ENCODE measurements around the gene TMEM170B.

Gene TMEM170B

DNA sequence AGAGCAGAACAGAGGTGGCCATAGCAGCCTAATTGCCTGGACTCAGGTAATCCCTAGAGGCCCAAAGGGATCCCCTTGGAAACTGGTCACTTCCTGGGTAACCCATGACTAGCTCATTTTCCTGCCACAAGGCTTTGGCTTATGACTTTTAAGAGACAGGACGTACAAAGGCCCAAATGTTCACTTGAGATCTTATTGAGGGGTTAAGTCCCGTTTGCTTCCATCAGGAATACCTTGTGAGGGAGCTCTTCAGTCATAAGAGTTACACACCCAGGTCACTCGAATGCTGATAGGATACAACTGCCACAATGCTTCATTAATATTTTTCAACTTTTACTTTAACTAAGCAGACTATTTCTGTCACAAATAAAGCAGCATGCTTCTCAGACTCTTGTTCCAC lies 51.7 kb downstream of the TMEM170B start:
- no peak for DNase-seq

DNA sequence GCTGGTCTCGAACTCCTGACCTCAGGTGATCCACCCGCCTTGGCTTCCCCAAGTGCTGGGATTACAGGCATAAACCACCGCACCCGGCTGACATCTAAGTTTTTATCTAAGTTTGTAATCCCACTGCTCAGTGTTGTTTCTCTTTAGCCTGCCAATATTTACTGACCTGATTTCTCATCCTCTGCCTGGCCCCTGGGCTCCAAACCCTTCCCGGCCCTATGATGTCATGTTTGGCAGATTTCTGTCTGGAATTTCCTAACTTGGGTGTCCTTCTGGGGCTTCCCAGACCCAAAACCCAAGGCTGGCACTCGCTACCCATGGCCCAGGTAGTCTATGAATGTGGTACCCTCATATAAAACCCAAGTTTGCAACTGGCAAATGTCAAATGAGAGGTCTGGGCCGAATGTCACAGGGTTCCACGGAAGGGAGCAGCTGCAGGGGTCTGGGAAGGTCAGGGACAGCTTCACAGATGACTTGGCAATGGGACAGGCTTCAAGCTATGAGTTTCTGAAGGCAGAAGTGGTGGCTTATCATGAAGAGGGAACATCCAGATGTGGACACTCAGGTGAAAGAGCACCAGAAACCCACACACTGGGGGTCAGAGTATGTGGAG lies 54.9 kb downstream of the TMEM170B start:
- no peak for DNase-seq

DNA sequence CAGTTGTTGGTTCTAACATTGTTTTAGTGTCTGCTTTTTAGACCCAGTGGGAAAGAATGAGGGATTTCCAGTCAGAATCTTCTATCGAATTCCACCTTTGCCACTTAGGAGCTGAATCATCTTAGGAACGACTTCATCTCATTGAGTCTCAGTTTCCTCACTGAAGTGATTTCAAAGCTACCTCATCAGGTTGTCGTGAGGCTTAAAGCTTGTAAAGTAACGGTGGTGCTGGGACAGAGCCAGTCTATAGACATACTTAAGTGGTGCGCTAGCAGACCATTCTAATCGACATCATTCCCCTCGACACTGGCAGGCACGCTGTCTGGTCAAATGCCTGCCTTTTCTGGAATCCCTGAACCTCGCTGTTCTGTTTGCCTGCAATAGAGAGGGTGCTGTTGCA lies 55.5 kb downstream of the TMEM170B start:
- no peak for DNase-seq

DNA sequence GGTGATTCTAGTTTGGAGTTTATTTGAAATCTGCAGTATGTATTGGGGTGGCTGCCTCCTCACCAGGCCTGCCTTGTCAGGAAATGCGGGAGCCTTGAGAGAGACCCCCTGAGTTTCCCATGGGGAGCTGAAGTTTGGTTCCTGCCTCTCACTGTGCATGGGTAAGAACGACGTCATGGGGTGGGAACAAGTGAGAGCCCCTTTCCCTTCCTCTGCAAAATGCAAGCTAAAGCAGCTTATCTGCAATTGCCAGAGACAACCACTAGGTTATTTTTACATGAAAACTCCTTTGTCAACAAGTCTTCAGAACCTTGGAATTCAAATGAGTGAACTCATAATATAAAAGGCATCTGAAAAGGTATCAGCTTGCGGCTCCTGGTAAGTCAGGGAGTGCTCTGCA lies 58.4 kb downstream of the TMEM170B start:
- no peak for DNase-seq

DNA sequence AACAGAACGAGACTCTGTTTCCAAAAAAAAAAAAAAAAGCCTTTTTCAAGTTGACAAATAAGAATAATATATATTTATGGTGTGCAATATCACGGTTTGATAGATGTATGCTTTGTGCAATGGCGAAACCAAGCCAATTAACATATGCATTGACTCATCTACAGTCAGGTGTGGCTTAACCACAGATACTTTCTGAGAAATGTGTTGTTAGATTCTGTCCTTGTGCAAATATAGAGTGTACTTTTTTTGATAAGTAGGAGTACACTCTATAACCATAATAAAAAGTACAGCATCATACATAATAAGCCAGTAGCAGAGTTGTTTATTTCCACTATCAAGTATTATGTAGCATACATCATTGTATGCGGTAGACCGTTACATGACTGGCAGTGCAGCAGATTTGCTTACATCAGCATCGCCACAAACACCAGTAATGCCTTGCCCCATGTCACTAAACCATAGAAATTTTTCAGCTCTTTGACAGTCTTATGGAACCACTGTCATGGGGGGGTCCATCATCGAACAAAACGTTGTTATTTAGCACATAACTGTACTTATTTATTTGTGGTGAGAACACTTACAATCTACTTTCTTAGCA lies 59.2 kb downstream of the TMEM170B start:
- DNase-seq = no peak

DNA sequence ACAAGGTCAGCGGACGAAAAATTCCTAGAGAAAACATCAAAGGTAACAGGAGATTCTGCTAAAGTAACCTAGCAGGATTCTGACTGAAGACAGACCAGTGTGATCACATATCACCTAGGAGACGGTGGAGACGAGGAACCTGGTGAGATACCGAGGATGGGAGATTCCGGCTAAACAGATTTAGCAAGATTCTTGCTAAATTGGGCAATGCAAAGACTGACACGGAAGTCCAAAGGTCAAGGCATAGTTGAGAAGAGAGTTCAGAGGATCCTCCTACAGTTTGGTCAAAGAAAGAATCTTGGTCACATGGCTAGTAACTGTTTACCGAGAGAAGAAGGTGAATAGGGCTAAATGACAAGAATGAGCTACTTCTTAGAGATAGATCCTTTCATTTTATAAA lies 61.1 kb downstream of the TMEM170B start:
- DNase-seq = no peak

DNA sequence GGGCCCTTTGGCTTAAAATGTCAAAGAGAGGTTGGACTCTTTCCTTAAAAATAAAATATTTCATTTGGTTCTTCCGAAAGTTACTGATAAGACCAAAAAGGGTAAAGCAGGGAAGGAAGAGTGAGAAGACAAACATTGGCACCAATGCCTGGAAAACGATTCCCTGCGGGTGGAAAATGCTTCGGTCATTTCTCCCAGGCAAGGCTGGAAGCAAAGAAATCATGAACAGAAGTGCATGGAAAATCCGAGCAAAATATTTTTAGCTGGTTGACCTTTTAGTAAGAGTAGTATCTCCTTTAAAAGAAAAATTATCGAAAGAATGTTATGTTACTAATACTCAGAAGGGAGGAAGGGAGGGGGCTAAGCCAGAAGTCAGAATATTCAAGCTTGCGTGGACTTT lies 62.7 kb downstream of the TMEM170B start:
- no peak for DNase-seq

DNA sequence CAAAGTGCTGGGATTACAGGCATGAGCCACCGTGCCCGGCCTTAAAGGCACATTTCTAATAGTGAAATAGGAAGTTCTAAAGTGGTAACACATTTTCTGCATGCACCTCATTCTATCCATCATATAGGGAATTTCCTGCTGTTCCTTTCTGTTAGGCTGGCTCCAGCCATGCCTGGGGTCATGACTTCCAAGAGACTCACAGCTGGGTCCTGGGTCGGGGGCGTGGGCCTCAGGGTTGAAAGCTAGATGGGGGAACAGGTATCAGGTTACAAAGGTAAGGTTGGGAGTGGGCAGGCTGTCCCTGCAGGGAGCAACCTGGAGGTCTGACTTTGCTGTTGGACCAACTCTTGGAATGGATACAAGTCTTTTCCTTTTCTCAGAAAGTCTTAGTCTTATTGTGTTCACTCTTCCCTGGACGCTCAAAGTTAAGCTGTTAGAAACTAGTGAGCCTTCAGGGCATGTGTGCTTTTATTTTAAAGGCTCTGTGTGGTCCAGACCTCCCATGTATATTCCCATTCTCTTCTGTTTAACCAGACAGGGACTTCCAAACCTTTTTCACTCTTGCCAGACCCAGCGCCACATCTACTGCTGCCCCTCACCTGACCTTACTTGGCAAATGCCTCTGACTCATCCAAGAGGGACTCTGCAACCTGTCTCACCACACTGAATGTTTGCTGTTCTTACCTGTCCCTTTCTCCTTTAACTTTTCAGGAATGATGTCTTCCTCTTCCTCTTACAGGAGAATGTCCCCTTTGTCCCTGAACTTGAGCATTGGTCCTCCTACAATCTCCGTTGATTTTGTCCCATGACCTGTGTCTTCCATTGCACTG lies 64.4 kb downstream of the TMEM170B start:
- DNase-seq = no peak

DNA sequence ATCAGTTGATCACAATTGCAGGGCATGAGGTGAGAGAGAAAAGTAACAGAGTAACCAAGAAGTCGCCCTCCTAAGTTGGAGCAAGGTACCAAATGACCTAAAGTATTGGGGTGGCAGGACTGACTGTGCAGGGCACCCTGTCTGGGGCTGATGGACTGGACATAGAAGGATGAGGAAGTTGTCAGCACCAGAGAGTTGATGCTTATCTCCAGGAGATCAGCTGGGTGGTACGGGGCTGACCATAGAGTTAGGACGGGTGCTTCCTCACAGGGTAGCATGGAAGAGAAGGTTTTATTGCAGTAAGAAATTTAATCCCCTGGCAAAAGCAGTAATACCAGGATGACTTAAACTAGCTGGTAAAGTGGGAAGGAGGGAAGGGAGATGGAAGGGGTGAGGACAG lies 66.7 kb downstream of the TMEM170B start:
- no peak for DNase-seq

DNA sequence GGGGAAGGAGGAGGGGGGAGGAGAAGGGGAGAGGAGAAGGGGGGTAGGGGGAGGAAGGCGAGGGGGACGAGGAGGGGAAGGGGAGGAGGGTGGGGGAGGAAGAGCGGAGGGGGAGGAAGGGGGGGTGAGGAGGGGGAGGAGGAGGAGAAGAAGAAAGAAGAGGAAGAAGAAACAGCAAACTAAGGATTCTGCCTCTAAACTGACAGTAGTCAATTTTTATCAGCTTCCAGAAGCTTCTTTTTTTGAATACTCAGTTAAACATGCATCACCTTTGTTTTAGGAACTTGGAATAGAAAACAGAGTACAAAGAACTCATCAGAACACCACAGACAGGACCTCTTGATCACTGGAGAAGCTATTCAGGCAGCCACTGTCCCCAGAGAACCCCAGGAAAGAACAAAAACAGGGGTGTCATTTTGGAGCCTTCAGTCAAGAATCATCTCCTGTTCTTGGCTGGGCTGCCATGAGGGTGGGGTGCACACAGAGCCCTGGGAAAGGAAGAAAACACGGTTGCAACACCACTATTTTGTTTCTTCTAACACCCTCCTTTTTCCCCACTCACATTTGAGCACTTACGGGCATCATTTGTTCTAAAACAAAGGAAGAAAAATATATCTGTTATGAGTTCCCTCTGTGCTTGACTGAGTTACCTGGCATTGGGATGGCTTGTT lies 67.4 kb downstream of the TMEM170B start:
- no peak for DNase-seq

DNA sequence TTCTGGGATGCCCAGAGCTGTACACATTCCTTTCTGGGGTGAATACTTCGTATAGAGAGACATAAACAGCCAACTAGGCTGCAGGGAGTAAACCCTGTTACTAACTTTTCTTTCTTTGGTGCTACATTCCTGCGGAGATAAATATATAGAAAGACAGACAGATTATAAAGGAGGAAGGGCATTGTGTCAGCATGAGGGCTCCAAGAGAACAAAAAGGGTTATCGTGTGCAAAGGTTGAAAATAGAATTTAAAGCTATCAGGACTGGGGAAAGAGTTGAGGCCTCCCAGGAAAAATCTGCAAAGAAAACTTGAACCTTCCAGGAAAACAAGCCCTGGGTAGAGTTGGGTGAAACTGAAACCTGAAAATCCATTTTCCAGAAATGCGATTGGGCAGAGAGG lies 68.0 kb downstream of the TMEM170B start:
- no peak for DNase-seq

DNA sequence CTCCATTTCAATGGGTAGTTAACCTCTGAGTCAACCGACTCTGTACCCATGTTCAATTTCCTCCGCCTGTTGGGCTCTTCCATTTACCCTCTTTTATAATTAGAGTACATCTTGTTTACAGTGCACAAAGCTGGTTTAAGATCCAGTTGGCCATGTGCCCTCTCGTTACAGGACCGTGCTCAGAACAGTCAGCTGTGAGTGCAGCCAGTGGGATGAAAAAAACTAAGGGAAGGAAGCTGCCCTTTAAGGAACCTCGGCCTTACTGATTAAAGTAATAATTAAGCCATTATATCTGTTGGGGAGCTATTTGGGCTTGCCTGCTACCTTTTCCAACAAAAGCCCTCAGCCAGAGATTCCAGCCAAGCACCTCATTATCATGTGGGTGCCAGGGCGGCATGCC lies 68.8 kb downstream of the TMEM170B start:
- DNase-seq = peak; percentile 87 to 97

DNA sequence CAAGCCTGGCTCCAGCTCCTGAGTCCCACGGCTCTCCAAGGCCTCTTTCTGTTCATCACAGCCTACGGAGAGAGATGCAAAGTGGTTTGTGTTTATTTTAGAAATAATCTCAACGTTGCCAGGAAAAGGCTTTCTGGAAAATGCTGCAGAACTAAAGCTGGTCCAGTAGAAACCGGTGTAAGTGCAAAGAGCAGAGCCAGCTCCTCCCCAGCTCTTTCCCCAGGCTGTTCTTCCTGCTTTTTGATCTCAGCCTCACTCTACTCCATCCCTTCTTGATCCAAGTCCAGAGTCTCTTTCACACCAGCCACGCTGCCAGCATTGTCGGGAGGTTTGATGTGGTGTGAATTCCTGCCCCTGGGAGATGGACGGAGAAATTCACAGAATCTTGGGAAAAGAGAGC lies 69.8 kb downstream of the TMEM170B start:
- DNase-seq = no peak

DNA sequence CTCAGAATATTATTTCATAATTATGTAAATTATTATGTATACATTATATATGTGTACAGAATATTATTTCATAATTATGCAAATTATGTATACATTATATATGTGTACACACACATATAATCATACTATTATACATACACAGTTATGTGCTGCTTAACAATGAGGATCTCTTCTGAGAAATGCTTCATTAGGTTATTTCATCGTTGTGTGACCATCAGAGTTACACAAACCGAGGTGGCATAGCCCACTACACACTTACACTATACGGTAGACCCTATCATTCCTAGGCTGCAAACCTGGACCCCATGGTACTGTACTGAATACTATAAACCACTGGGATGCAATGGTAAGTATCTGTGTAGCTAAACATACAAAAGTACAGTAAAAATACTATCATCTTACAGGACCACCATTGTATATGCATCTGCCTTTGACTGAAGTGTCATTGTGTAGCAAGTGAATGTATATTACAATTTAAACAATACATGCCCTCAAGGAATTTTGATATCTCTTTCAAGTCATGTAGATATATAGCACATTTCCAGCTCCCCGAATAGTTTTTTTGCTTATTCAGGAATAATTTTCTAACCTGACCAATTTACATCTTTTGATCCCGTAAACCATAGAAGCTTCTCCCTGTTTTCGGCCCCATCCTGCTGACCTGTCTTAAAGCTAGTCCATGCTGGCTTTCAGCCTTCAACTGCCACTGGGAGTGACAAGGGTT lies 71.2 kb downstream of the TMEM170B start:
- DNase-seq = no peak

DNA sequence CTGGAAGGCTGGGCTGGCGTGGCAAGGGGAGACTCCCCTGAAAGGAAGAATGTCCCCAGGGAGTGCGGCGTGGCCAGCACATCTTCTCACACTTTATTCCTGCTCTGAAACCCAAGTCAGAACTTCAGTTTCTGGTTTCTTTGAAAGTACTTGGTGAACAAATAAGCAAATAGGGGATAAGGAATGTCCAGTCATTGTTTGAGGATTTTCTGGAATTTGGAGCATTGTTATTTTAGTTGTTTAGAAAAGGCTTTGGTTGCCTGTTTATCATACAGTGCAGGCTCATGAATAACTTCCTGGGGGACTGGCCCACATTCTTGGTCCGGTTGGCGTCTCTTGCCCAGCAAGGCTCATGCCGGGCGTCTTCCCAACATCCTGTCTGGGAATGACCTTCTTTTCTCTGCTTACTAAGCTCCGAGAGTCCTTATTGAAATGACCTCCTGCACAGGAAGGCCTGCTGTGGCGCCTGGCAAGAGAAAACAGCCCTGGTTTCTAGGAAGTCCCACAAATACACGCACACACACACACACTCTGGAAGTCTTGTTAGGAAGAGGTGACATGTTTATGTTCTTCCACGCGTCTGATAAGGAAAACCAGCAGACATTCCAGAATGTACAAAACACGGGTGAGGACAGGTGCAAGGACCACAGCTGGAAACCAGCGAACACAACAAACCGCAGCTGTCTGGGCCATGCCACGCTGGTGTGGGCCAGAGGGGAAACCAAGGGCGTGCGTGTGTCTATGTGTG lies 71.9 kb downstream of the TMEM170B start:
- no peak for DNase-seq

DNA sequence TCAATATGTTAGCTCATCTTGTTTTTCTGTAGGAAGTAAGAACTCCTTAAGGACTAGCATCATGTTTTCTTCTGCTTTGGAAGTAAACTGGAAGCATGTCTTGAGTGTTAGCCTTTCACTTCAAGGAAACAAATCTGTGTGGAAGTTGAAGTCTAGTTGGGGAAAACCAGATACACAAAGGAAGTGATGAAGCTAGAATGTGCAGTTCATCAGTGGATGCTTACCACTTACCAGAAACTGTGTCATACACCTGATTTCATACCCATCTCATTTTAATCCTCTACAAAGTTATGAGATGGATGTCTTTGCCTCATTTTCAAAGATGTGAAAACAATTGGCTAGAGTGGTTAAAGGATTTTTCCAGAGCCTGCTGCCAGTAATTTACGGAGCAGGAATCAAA lies 75.8 kb downstream of the TMEM170B start:
- DNase-seq = no peak

DNA sequence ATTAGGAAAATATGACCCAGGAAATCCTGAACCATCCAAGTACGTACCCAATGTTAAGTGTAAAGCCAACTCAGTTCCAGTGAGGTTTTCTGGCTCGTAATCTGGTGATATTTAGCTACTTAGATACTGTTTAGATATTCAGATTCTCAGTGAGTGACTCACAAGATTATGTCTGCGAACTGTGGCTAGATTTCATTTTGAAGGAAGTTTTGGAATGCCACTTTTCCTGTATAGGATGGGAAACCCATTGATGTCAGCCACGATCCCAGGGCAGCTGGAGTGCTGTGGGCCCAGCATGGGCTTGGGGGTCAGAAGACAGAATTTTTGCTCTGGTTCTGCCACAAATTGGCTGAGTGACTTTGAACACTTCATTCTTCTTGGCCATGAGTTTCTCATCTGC lies 76.3 kb downstream of the TMEM170B start:
- DNase-seq = no peak

DNA sequence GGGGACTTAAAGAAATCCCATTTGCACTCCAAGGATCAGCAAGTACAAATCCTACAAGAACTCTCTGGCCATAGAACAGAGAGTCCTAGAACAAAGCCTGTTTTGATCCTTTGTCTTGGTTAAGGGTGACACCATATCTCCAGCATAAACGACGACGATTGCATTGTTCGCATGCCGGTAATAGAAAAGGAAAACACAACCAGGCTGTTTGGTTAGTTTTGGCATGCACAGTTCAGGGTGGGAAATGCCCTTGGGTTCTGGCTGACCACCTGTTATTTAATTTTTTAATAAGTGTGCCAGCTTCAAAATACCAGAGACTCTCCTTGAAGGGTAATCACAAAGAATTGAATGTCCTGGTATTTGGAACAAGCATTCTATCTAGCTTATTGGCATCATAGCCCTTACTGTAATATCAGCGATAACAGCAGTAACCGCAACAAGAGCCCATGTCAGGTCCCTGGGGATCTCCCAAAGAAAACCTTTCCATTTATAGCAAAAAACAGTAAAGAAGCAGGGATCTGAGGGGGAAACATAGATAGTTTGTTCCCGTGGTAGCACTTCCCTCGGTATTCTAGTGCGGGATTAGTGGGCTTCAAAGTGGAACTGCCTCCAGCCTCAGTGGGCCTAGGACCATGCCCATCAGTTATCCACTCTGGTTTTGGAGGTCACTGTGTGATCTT lies 77.1 kb downstream of the TMEM170B start:
- DNase-seq = no peak

DNA sequence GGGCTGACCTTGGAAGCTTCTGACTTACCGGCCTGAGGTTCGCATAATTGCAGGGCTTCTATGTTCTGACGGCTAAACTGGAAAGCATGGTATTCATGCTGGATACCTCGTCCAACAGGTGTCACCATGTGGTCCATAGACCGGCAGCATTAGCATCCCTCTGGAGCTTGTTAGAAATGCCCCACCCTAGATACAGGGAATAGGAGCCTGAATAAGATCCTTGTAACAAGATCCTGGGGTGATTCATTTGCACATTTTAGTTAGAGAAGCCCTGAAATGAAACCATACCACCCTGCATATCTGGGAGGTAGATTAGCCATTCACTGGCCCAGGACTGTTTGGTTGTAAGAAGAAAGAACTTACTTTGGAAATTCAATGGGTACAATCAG lies 77.7 kb downstream of the TMEM170B start:
- no peak for DNase-seq

DNA sequence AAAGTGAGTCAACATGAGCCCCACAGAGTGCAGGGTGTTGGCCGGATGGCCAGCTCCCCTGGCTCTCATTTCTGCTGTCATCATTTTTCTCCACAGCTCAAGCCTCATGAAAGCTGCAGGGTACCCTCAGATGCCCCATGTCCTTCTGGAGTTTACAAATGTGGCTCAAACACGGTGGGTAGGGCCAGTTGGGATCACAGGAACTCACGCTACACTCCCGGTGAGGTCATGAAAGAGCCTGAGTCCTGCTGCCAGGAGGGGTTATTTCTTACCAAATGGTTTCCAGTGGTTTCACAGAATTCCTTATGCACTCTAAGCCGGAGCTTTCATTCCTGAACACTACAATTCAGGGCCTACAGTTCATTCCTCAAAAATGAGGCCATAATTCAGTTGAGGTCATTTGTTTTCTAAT lies 78.7 kb downstream of the TMEM170B start:
- DNase-seq = no peak

DNA sequence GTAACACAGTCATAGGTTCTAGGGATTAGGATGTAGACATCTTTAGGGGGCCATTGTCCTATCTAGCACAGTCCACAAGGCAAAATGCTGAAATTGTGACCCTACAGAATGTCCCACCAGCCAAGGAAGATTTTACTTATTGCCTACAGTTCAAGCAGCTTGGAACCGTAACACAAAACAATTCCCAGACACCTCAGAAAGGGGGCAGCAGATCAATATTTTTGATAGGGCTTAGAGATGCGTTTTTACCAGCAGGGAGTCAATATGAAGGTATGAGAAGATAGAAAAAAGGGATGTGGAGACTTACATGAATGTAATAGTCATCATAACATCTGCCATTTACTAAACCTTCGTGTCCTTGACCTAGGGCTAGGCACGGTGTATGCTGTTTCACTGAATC lies 81.0 kb downstream of the TMEM170B start:
- DNase-seq = no peak

DNA sequence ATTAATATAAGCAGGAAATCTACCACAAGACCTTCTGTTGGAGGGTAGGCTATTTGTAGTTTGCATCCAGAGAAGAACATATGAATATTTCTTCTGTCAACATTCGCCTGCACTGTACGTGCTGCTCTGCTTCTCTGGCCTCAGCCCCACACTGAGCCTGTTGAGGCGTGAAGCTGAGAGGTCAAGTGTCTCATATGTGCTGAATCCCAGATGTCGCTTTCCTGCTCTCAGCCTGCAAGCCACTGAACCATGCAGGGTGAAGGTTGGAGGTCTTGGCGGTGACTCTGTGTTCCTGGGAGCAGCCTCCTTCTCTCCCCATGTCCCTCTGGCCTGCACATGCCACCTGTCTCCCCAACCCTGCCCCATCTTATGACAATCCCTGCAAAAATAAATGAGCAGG lies 83.6 kb downstream of the TMEM170B start:
- no peak for DNase-seq

Measured in NCI-H2081 (cell line).